Neuronal stem cell (in vitro differentiated cells): ENCODE measurements around the gene CARHSP1.

Experiments
- DNase-seq: peaks from one replicate; pipeline ENCODE4 v3.0.0-alpha.2; 2013; ENCODE audit warnings: low spot score
- H2AFZ ChIP-seq: one replicate; pipeline ENCODE4 v1.6.1; 2013; ENCODE audit warnings: mild to moderate bottlenecking, low read length, inconsistent platforms
- H2AK5ac ChIP-seq: 2 replicates; pipeline ENCODE4 v1.6.1; 2013; ENCODE audit warnings: low read depth, mild to moderate bottlenecking, inconsistent platforms, low read length, moderate library complexity, mixed read lengths
- H2BK120ac ChIP-seq: 2 replicates; pipeline ENCODE4 v1.6.1; 2013; ENCODE audit warnings: low read depth, mild to moderate bottlenecking, inconsistent platforms, low read length, moderate library complexity, mixed read lengths
- H2BK12ac ChIP-seq: one replicate; pipeline ENCODE4 v1.6.1; 2013; ENCODE audit warnings: low read length, inconsistent platforms
- H2BK15ac ChIP-seq: 2 replicates; pipeline ENCODE4 v1.6.1; 2013; ENCODE audit warnings: mild to moderate bottlenecking, low read length, inconsistent platforms, mixed read lengths
- H2BK5ac ChIP-seq: one replicate; pipeline ENCODE4 v1.6.1; 2013; ENCODE audit warnings: inconsistent platforms, mild to moderate bottlenecking, low read length, moderate library complexity
- H3K14ac ChIP-seq: one replicate; pipeline ENCODE4 v1.6.1; 2013; ENCODE audit warnings: low read length, inconsistent platforms
- H3K18ac ChIP-seq: 2 replicates; pipeline ENCODE4 v1.6.1; 2013; ENCODE audit warnings: low read length, inconsistent platforms
- H3K23ac ChIP-seq: 2 replicates; pipeline ENCODE4 v1.6.1; 2013; ENCODE audit warnings: low read depth, mild to moderate bottlenecking, mixed read lengths, low read length, inconsistent platforms; ENCODE audit not compliant: poor library complexity
- H3K27ac ChIP-seq: replicated peaks from 3 replicates; pipeline ENCODE4 v1.5.1; 2013; ENCODE audit warnings: low read length, inconsistent platforms
- H3K27me3 ChIP-seq, 3 experiments: 2 replicates each; pipeline ENCODE4 v1.6.1; 2013; ENCODE audit warnings: low read length in 3 of 3, mild to moderate bottlenecking in 2 of 3, inconsistent platforms in 1 of 3, low read depth in 1 of 3, mixed read lengths in 1 of 3, moderate library complexity in 1 of 3; ENCODE audit not compliant: control insufficient read depth in 3 of 3, insufficient read depth in 3 of 3
- H3K36me3 ChIP-seq, 2 donors: replicated peaks in 1 of 2; 2 replicates each; pipeline ENCODE4 v1.6.1; 2013; ENCODE audit warnings: low read length in 2 of 2; ENCODE audit not compliant: control insufficient read depth in 2 of 2, insufficient read depth in 2 of 2
- H3K4ac ChIP-seq: 2 replicates; pipeline ENCODE4 v1.6.1; 2013; ENCODE audit warnings: inconsistent platforms, mild to moderate bottlenecking, low read length, moderate library complexity
- H3K4me1 ChIP-seq, 2 donors: 1 replicate in 1 of 2; 2 replicates in 1 of 2; pipeline ENCODE4 v1.6.1; 2013; ENCODE audit warnings: low read length in 2 of 2, low read depth in 1 of 2; ENCODE audit not compliant: control insufficient read depth in 2 of 2, insufficient read depth in 1 of 2
- H3K4me2 ChIP-seq: one replicate; pipeline ENCODE4 v1.6.1; 2013; ENCODE audit warnings: mild to moderate bottlenecking, low read length, inconsistent platforms; ENCODE audit not compliant: insufficient read depth, poor library complexity, severe bottlenecking
- H3K4me3 ChIP-seq, 2 donors: 2 replicates each; pipeline ENCODE4 v1.5.1; 2013; ENCODE audit warnings: low read length in 2 of 2, mild to moderate bottlenecking in 2 of 2, inconsistent platforms in 1 of 2, moderate library complexity in 1 of 2
- H3K79me1 ChIP-seq: one replicate; pipeline ENCODE4 v1.6.1; 2013; ENCODE audit warnings: low read depth, mild to moderate bottlenecking, inconsistent platforms, low read length, moderate library complexity
- H3K9ac ChIP-seq: one replicate; pipeline ENCODE4 v1.6.1; 2013; ENCODE audit warnings: mild to moderate bottlenecking, low read depth, low read length, inconsistent platforms; ENCODE audit not compliant: poor library complexity
- H3K9me3 ChIP-seq, 2 donors: replicated peaks in 1 of 2; 2 replicates each; pipeline versions ENCODE3 to v1.6.1; 2013; ENCODE audit warnings: low read length in 2 of 2, mild to moderate bottlenecking in 2 of 2, inconsistent platforms in 1 of 2, low read depth in 1 of 2, mixed read lengths in 1 of 2, moderate library complexity in 1 of 2; ENCODE audit not compliant: control insufficient read depth in 2 of 2, insufficient read depth in 1 of 2
- H4K8ac ChIP-seq: one replicate; pipeline ENCODE4 v1.6.1; 2013; ENCODE audit warnings: low read depth, mild to moderate bottlenecking, inconsistent platforms, low read length, moderate library complexity
- H4K91ac ChIP-seq: one replicate; pipeline ENCODE4 v1.6.1; 2013; ENCODE audit warnings: low read length, low read depth, mild to moderate bottlenecking, inconsistent platforms; ENCODE audit not compliant: poor library complexity
- WGBS, 2 donors: extraction: QIAGEN DNeasy Blood & Tissue Kit; methylation state at CpG; one replicate each; pipeline ENCODE4 v1.1.7; 2013; ENCODE audit warnings: missing lambda C conversion rate in 2 of 2, mixed read lengths in 1 of 2; ENCODE audit not compliant: insufficient read length in 2 of 2, insufficient replicate concordance in 1 of 2; ENCODE audit errors: extremely low coverage in 2 of 2; 5-methylcytosine and 5-hydroxymethylcytosine counted together

CARHSP1 gene

DNA sequence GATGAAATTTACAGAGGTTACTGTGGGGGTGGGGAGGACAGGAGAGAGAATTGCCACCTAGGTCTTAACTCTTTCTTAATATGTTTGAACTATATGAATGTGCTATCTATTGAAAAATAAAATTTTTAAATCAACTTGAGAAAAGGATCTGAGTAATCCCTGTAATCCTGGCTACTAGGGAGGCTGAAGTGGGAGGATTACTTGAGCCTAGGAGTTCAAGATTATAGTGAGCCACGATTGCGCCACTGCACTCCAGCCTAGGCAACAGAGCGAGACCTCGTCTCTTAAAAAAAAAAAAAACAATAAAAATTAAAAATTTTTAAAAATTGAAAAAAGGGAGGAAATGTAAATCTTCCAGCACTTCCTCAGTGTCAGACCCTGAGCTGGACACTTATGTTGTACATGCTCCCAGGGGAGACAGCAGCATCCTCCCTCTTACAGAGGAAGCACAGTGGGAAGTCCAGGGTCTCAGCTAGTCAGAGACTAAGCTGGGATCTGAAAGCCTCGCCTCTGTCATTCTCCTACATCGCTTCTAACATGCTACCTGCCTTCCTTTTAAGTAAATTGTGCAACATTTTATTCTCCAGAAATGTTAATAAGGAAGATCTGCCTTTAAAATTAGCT lies 49.3 kb downstream of the CARHSP1 start:
- Histone ChIP-seq H2AFZ (no peak overlapping the region), H2BK120ac (no peak overlapping the region), H3K23ac (no peak overlapping the region), H3K27ac (no peak overlapping the region), H3K9me3 (peaks cover 0 to 6% of the 10 kb centered on the region in 2 donors), H4K91ac (no peak overlapping the region), H3K36me3 (peaks cover 9 to 89% of the 10 kb centered on the region in 2 donors), H3K79me1 (peaks cover 2% of the 10 kb centered on the region), H2BK15ac (no peak overlapping the region), H3K4me3 (no peak overlapping the region), H3K14ac (no peak overlapping the region), H3K4me2 (no peak overlapping the region), H2AK5ac (no peak overlapping the region), H3K18ac (no peak overlapping the region), H4K8ac (no peak overlapping the region), H3K4me1 (peaks cover 0 to 5% of the 10 kb centered on the region in 2 donors), H3K9ac (no peak overlapping the region), H3K4ac (no peak overlapping the region), H2BK5ac (no peak overlapping the region), H2BK12ac (no peak overlapping the region), H3K27me3 (no peaks in the 10 kb centered on the region)
- WGBS, 2 donors: no CpG with 5 or more reads among the region's 6 CpGs
- DNase-seq: no peak

DNA sequence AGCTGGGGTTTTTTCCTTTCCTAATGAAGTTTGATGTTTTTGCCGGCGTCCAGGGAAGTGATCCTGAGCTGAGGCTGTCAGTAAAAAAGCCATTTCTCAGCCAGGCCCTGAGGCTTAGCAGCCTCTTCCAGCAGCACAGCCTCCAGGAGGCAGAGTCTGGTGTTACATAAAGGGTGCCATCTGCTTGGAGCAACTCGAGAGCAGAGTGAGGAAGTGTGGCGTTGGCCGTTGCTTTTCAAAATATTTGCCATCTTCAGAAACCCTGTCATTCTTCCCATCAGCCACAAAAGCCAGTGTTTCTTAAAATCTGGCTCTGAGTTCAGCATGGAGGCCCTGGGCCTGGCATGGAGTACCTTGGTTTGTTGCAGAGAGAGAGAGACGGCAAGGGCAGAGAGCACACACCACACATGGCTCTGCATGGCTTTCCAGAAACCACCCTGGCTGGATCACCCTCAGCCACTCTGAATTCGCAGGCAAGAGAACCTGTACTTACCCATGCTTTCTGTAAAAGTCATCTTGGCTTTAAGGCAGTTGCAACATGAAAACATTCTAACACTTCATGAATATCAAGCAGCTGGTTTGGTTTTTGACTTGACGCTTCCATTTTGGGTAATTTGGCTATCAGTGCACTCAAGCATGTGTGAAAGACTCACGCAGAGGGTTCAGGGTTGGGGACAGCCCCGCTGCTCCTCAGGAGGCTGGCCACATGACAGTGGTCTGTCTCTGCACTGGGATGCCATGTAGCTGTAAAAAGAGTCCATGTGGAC lies 50.1 kb downstream of the CARHSP1 start:
- no peak for DNase-seq
- Histone ChIP-seq H3K9ac (no peak overlapping the region), H3K27me3 (no peaks in the 10 kb centered on the region), H3K9me3 (no peaks in the 10 kb centered on the region), H4K8ac (no peak overlapping the region), H2BK5ac (no peak overlapping the region), H3K36me3 (peaks cover 14 to 89% of the 10 kb centered on the region in 2 donors), H3K4me3 (no peak overlapping the region), H2AFZ (no peak overlapping the region), H2BK12ac (no peak overlapping the region), H4K91ac (no peak overlapping the region), H3K18ac (no peak overlapping the region), H3K4me2 (no peak overlapping the region), H3K14ac (no peak overlapping the region), H3K27ac (no peak overlapping the region), H2BK120ac (no peak overlapping the region), H3K79me1 (peaks cover 5% of the 10 kb centered on the region), H3K4me1 (peaks cover 0 to 5% of the 10 kb centered on the region in 2 donors), H3K4ac (no peak overlapping the region), H2AK5ac (no peak overlapping the region), H3K23ac (no peak overlapping the region), H2BK15ac (no peak overlapping the region)
- WGBS, 2 donors: no CpG with 5 or more reads among the region's 10 CpGs

DNA sequence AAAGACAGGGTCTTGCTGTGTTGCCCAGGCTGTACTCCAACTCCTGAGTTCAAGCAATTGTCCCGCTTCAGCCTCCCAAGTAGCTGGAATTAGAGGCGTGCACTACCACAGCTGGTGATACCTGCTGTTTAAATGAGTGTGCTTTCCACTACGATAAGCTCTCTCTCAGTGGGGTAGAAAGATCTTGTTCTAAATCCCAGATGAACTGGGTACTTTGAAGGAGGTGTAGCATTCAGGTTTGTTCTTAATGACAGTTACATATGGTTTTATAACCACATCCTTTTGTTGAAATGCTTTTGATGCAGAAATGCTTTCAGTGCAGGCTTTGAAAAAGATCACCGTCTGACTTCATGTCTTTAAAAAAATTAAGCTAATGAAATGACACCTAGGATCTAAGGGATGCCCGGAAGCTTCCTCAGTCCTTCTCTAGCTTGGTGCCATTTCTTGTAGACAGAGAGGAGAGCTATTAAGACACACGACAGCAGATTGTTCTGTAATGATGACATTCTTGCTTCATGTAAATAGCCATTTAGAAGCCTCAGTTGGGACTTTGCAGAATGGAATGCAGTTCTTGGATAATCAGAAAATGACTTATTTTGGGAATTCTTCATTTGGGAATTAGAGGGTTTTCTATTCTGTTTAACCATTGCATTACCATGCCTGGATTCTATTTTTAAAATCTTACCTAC lies 51.7 kb downstream of the CARHSP1 start:
- Histone ChIP-seq H3K36me3 (peaks cover 20 to 91% of the 10 kb centered on the region in 2 donors), H3K23ac (no peak overlapping the region), H3K27ac (no peak overlapping the region), H3K27me3 (no peaks in the 10 kb centered on the region), H4K8ac (no peak overlapping the region), H2AK5ac (no peak overlapping the region), H2AFZ (no peak overlapping the region), H2BK120ac (no peak overlapping the region), H3K14ac (no peak overlapping the region), H3K79me1 (peaks cover 5% of the 10 kb centered on the region), H3K4me3 (no peak overlapping the region), H4K91ac (no peak overlapping the region), H3K4me1 (peaks cover 0 to 5% of the 10 kb centered on the region in 2 donors), H3K4me2 (no peak overlapping the region), H2BK15ac (no peak overlapping the region), H2BK5ac (no peak overlapping the region), H3K9ac (no peak overlapping the region), H3K18ac (no peak overlapping the region), H3K9me3 (no peaks in the 10 kb centered on the region), H2BK12ac (no peak overlapping the region), H3K4ac (no peak overlapping the region)
- no CpG with 5 or more reads among the region's 6 CpGs for WGBS, 2 donors
- no peak for DNase-seq
